CMK (cell line): ENCODE data around the gene ZC3HAV1.
"Not testable (repeated sequence)": the region's sequence is repeated elsewhere in the genome, so short reads cannot be mapped to it uniquely, and the experiment has no call there.

Experiments used
- DNase-seq: peaks from one replicate; pipeline ENCODE4 v3.0.0-alpha.2; 2010; ENCODE audit warnings: low read depth

The ZC3HAV1 gene

DNA sequence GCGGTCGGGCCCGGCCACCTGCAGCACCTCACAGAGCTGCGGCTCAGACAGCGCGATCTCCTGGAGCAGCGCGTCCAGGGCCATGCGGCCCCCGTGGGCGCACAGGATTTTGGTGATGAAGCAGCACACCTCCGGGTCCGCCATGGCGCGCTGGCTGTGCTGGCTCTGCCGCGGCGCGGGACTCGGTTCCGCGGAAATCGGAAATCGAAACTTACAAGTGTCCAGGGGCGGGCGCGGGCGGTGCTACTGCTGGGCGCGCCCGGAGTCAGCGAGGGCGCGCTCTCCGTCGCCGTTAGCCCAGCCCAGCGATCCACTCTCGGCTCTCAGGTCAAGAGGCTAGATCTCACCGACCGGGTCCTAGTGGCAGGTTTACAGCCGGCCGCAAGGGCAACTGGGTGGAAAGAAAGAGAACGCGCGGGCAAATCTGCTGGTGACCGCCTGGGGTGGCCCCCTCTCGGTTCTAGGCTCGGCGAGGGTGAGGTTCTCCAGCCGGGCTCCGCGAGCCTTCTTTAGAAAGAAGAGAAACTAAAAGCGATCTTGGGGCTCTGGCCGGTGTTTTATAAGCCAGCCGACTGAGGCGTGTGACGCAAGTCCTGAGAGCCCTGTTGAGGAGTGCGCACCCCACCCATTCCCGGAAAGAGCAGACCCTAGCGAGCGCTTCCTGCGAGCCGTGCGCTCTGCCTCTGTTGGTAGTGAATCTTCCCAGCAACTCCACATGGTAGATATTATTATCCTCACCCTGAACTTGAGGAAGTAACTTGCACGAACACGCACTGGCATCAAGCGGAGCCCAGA, at the start of gene ZC3HAV1:
Gene ZC3HAV1, minus strand, starts transcription at position 533 of the 795 bp plus-strand sequence. Its CDS starts 389 bp downstream, at position 144.
- peak; percentile 74 for DNase-seq

DNA sequence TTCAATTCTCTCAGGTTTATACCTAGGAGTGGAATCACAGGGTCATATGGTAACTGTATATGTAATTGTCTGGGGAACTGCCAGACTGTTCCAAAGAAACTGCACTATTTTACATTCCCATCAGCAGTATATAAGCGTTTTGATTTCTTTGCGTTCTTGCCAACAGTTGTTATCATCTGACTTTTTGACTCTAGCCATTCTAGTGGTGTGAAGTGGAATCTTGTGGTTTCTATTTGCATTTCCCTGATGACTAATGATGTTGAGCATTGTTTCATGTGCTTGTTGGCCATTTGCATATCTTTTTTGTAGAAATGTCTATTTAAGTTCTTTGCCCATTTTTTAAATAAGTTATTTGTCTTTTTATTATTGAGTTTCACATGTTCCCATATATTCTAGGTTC, 44.3 kb upstream of the ZC3HAV1 start:
- no peak for DNase-seq

DNA sequence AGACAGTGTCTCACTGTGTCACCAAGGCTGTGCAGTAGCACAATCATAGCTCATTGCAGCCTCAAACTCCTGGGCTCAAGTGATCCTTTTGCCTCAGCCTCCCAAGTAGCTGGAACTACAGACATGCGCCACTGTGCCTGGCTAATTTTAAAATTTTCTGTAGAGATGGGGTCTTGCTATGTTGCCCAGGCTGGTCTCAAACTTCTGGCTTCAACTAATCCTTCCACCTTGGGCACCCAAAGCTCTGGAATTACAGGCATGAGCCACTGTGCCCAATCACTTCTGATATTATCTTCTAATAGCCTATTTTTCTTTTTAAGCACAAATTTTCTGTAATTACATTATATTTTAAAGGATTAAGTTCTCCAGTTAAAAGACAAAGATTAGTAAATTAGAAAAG, 42.6 kb upstream of the ZC3HAV1 start:
- DNase-seq = no peak

DNA sequence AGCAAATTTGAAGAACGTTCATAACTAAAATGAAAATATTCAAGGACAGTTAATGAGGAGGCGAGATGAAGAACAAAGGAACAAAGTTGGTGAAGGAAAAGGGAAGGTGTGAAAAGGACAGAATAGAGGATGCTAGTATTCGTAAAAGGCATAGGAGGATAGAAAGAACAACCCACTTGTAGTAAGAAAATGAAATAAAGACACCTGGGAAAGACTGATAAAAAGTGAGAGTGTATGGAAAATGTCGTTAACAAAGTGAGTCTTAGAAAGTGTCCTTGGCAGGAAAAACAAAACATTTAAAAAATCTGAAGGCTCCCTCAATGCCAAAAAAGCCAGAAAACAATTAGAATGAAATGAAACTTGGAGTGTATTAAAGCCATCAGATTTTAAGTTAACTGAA, 29.6 kb upstream of the ZC3HAV1 start:
- no peak for DNase-seq

DNA sequence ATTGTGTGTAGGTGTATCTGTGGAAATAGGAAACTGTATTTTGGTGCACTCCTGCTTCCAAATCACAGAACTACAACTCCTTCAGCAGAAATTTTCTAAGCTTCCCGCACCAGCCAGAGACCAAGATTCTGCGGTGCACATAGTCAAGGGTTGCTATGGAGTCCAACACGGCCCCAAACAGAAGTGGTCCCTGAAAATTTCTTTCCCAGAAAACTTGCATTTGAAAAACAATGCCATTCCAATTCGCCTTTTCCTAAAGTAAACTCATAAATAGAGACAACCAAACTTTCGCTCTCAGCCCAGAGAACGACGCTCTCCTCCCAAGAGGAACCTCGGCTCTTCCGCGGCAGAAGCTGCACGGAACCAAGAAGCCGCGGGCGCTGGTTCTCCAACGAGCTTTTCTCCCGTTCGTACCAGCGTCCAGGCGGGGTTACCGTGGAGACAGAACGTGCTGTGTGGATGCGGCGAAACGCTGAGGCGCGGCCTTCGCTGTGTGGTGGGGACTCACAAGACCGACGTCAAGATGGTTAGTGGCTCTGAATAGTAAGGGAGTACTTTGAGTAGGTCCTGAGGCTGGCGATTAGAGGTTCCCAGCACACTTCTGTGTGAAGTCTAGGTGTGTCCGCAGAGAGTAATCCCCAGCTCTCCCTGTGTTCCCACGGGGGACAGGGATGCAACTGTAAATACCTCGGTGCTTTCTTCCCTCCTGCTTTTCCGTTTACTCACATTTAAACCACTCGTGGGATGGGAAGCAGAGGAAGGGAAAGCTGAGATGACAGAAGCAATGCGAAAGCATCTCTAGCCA, 24.0 kb upstream of the ZC3HAV1 start:
- peak; percentile 45 for DNase-seq

DNA sequence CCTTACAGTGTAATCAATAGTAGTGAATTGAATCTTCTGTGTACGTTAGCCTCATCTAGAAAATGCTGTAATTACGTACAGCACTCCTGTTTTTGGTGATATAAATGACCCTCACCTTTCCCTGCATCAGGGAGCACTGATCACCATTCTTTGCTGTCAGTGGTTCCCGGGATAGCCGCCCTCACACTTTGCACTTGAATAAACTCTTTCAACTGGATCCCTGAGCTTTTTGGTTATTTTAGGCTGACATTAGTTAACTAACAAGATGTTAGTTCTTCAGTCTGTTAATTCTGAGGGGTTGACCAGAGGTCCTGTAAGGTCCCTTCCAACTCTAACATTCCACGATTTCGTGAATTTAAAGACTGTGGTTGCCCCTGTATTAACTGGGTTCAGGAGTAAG, 23.4 kb upstream of the ZC3HAV1 start:
- DNase-seq = no peak

DNA sequence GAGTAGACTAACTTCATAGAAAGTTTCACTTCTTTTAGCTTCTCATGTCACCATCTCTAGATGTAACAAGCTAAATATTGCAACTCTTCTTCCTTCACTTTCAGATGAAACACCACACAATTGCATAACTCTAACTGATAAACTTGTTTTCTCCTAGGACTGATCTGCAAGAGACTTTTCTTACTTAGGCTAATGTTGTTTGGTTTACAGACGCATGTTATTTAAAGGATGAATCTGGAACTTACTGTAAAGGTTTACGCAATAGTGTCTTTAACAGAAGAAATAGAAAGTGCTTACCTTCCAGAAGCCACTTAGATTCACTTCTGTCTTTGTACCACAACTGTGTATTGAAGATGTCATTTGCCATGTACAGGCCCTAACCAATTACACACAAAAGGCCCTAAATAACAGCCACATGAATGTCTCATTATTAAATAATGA, 22.1 kb upstream of the ZC3HAV1 start:
- DNase-seq = no peak

DNA sequence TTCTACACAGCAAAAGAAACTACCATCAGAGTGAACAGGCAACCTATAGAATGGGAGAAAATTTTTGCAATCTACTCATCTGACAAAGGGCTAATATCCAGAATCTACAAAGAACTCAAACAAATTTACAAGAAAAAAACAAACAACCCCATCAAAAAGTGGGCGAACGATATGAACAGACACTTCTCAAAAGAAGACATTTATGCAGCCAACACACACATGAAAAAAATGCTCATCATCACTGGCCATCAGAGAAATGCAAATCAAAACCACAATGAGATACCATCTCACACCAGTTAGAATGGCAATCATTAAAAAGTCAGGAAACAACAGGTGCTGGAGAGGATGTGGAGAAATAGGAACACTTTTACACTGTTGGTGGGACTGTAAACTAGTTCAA, 20.3 kb upstream of the ZC3HAV1 start:
- not testable (repeated sequence) for DNase-seq

DNA sequence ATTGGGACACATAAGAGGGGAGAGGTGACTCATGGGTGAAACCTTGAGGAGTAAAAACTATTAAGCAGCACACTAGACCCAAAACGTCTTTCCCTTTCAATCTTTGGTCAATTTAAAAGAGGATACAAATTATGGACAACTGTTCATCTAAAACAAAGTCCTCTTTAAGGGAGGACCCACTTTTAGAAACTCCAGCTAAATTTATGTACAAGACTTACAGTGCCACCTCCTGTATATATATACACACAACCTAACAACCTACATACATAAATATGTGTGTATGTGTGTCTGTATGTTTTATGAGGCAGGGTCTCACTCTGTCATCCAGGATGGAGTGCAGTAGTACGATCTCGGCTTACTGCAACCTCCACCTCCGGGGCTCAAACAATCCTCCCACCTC, 18.1 kb upstream of the ZC3HAV1 start:
- DNase-seq = no peak

DNA sequence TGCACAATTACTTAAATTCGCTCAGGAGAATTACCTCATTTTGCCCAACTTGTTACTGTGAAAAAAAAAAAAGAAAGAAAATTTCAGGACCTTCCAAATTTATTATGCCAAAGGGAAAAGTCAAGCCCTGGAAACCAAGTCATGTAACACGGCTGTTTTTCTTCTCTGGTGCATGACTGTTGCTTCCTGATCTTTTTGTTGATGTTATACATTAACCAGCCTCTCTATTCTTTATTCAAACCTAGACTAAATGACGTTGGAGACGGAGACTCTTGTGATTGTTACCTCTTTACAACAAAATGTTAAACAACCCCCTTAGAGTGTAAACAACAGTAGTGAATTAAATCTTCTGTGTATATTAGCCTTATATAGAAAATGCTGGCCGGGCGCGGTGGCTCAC, 16.1 kb upstream of the ZC3HAV1 start:
- no peak for DNase-seq

DNA sequence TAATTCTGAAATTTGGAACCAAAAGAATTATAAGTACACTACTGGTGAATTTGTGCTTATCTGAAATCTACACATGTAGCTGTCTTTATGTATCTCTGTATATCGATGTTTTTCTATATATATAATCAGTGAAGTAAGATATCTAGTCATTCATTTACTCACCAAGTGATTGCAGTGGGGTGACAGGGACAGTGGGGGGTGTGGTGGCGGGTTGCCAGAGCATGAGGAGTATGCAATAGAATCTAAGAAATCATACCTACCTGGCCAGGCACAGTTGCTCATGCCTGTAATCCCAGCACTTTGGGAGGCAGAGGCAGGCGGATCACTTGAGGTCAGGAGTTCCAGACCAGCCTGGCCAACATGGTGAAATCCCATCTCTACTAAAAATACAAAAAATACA, 15.5 kb upstream of the ZC3HAV1 start:
- DNase-seq = not testable (repeated sequence)

DNA sequence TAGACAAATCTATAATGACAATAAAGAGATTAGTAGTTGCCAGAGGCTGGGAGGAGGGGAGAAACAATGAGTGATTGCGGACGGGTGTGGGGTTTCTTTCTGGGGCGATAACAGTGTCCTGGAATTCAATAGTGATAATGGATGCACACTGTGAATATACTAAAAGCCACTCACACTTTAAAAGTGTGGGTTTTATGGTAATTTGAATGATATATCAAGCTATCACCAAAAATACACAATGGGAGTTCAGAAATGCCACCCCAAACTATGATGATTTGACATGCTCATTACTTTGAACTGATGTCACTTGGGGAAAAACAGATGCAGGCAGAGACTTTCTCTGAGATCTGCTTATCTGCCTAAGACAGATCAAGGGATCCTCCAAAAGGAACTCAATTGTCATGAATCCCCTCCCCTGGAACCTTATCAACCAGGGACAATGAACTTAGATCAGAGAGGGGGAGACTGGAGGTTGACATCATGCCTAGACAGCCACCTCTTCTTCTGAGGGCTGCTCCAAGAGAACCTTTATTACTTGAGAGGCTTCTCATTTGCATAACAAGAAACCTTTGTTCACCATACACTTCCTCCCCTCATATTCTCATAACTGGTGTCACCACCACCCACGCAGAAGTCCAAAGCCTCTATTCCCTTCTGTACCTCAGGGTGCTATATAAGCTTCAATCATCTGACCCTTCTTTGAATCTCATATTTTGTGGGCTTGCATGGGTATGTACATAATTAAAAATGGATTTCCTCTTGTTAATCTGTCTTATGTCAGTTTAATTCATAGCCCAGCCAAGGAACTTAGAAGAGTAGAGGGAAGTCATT, 14.8 kb upstream of the ZC3HAV1 start:
- DNase-seq = peak; percentile 78

DNA sequence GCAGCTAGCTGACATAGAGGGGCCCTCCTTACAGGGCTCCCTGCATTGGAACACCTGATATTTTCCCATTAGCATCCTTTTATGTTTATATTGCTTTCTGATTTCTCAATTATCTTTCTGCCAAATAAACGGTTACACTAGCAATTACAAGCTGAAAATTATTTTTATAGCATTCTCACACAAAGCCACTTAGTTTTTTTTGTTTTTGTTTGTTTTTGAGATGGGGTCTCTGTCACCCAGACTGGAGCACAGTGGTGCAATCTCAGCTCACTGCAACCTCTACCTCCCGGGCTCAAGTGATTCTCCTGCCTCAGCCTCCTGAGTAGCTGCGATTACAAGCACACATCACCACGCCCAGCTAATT, 9.9 kb upstream of the ZC3HAV1 start:
- DNase-seq = no peak

DNA sequence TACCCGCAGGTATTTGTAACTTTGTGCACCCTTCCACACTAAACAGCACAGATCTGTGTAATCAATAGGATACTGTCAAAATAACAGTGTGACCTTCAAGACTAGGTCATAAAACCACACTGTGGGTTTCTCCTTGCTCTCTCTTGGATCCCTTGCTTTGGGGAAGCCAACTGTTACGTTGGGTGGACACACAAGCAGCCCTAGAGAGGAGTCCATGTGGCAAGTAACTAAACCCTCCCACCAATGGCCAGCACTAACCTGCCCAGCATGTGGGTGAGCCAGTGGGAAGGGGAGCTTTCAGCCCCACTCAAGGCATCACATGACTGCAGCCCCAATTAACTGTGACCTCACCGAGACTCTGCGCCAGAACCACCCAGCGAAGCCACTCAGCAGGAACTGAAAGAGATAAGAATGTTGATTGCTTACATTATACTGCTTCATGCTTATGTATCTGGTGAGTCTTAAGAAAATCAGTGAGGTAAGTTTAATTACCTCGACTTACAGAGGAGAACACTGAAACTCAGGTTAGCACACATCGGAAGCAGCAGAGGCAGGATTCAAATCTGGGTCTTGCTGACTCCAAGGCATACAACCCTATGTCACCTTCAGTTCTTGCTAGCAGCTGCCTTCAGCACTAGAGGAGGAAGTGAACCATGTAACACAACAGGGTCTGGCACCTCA, 9.4 kb upstream of the ZC3HAV1 start:
- DNase-seq = no peak

DNA sequence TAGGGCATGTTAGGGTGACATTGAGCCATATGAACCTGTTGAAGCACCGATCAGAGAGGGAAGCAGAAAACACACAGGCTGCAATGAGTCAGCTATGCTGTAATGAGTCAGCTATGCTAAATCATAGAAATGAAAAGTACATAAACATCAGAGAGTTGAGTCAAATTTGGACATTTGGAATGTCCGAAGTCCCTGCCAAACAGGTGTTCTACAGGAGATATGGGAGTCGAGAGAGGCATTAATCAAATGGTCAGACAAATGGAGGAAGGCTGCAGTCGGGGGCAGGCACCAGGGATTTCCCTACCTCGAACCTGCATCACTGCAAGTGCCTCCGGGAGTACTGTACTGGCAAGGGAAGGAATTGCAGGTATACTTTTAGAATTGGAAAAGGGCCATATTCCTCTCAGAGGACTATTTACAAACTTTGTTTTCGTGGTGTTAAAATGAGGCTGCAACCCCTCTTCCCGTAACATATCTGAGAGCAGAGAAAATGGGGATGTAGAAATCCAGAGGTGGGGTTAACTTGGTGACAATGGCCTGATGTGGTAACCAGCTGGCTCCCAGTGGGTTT, 8.8 kb upstream of the ZC3HAV1 start:
- no peak for DNase-seq

DNA sequence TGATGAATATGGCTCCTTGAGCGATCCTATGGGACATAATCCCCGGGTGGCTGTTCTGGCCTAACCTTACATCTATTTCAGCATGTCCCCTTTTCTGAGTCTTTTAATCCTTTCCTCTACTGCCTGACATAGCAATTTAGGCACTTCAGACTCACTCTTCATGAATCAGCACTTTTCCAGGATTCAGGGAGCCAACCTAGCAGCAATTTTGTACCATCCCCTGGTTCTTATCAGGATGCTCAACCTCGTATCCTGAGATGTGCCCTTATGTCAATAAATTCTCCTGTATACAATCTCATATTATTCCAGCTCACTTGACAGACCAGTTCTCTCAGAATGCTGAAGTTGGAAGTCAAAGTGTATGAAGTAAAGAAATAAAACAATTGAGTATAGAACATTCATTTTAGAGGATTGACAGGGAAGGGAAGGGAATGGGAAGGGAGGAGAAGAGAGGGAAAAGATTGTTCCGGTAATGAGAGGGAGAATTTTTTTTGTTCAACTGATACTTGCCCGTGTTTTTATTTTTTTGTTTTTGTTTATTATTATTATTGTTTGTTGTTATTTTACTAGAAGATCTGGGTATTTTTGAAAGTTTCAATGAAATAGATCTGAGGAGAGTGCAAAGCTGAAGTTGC, 8.2 kb upstream of the ZC3HAV1 start:
- no peak for DNase-seq

DNA sequence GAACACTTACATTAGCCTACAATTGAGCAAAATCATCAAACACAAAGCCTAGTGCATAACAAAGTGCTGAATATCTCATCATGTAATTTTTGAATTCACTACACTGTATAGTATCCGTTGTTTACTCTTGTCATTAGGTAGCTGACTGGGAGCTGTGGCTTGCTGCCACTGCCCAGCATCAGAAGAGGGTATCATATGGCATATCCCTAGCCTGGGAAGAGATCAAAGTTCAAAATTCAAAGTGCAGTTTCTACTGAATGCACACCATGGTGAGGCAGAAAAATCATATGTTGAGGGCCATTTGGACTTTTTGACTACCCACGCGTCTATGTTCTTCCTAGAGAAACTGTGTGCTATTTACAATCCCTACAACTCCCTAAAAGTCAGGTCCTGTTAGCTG, 7.5 kb upstream of the ZC3HAV1 start:
- no peak for DNase-seq

DNA sequence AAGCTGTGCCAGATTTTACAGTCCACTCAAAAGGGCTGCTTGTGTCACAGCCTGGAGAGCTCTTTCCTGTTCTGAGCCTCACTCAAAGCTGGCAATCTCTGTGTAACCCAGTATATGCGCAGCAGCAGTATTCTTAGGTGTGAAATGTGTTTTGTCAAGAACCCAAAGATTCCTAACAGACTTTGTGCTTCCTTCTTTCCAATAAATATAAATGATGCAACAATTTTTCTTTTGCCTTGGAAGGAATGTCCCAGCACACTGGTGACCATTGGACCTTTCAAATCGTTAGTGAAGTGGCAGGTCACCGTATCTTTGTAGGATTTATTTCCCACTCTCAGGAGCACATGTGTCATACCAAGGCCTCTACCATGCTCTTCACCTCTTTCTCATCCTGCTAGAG, 5.6 kb upstream of the ZC3HAV1 start:
- DNase-seq = no peak

DNA sequence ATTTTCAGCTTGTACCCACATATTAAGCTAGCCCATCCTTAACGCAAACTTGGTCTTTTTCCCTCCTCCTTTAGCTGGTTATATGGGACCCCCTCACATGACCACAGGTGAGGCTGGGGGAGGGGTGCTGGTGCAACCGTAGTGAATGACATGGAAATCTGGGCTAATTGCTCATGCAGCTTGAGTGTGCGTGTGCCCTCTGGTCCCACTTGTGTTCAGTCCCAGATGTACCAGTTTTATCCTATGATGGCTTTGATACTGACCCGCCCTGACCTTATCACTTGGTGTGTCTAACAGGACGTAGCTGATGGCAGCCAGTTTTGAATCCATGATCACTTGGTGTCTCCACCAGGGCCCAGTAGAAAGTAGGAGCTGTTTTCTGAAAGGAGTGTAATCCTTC, 5.1 kb upstream of the ZC3HAV1 start:
- DNase-seq = no peak

DNA sequence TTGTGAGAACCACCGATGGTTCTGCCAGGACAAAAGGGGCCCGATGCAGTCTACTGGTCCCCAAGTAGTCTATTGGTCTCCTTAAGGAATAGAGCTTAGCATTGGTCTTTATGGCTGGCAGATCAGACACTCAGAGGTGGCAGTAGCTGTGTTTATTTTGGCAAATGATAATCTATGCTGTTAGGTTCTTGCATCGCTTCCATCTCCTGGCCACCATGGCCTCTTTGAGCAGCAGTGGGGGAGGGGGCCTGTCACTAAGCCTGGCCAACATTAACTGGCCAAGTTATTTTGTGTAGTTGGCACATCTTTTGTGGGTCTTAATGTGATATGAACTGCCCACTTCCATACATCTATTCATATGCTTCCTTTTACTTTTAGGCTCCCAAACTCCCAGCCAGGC, 4.5 kb upstream of the ZC3HAV1 start:
- DNase-seq = no peak

DNA sequence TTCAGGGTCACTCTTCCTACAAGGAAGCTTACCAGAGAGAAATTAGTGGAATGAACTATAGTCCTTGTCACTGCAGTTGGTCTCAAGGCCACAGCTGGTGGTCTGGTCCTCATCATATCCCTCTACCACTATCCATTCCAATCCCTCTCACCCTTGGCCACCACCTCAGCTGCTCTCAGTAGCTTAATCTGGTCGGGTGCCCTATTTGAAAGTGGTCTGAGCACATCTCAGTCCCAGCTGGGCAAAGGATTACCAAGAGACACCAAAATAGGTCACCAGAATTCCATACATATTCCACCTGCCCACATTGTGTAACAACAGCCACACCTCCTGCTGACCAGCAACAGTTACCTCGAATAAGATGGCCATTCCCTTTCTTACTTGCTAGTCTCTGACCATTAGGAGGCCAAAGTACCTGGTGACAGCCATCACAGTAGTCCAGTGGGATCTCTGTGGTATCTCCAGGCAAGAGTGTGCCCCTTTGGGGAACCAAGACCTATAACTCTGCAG, 3.3 kb upstream of the ZC3HAV1 start:
- DNase-seq = no peak
